Measurements from ENCODE around the gene PTPRN2. TPM values are rescaled to one million over a fixed set of nuclear protein-coding genes. Genes with fewer than 3 reads are reported as not detected.
"Not testable (repeated sequence)": the region's sequence is repeated elsewhere in the genome, so short reads cannot be mapped to it uniquely, and the experiment has no call there.

PTPRN2 gene
- total RNA-seq, 1 experiment from 2014 or later: 1.1 TPM

GRCh38 chr7:157493017-157493416 lies 1094.6 kb downstream of the PTPRN2 start:
- ChIA-PET CTCF (no interaction called here), POLR2A (no interaction called here)
- Histone ChIP-seq H3K36me3 (ENCODE audit: control insufficient read depth, insufficient read depth, low read length) (no peaks in the 10 kb centered on the region), H3K4me1 (ENCODE audit: control insufficient read depth, insufficient read depth, low read length) (no peaks in the 10 kb centered on the region), H3K27ac (ENCODE audit: low read length) (no peak overlapping the region), H3K4me3 (ENCODE audit: low read depth in 2 of 2, low read length in 2 of 2) (no peak overlapping the region), H3K27me3 (ENCODE audit: control insufficient read depth, insufficient read depth, low read length) (peaks cover 5% of the 10 kb centered on the region; the same call in 1 of the 2 replicates), H3K9me3 (ENCODE audit: control insufficient read depth, insufficient read depth, low read depth, low read length) (no peaks in the 10 kb centered on the region)
- DNase-seq (ENCODE audit: low read depth, low spot score) (no peak), ATAC-seq (no peak)
- intact Hi-C loops (cut with micrococcal nuclease; ENCODE audit: unreplicated experiment) (no loop called here), in situ Hi-C loops (cut with HindIII; ENCODE audit: low pct_unique_long_range_greater_than_20kb, low sequenced_read_pairs) (loop anchor here (5.0 kb wide), 1 partner anchor 59 kb away; no protein-coding TSS in a partner anchor)
- no TSS peak for BruUV-seq (replicated peaks)
- TF ChIP-seq TCF7L2 (IDR thresholded peaks at IDR 0.05; ENCODE audit: low read depth, low read length) (no peak), REST (IDR thresholded peaks at IDR 0.05; ENCODE audit: insufficient read depth in 1 of 2, low read depth in 2 of 2, low read length in 1 of 2) (peak; percentile 68 to 80; a peak in 3 of 4 replicates), CTCF (IDR thresholded peaks at IDR 0.05) (no peak), SIN3A (IDR thresholded peaks at IDR 0.05; ENCODE audit: borderline replicate concordance, insufficient read depth, low read depth, low read length) (no peak), POLR2AphosphoS5 (IDR thresholded peaks at IDR 0.05; ENCODE audit: low read depth, low read length) (no peak)

- Histone ChIP-seq H3K9me3 (ENCODE audit: control insufficient read depth, insufficient read depth, low read depth, low read length) (no peaks in the 10 kb centered on the region), H3K36me3 (ENCODE audit: control insufficient read depth, insufficient read depth, low read length) (no peaks in the 10 kb centered on the region), H3K27ac (ENCODE audit: low read length) (no peak overlapping the region), H3K4me1 (ENCODE audit: control insufficient read depth, insufficient read depth, low read length) (no peaks in the 10 kb centered on the region), H3K4me3 (ENCODE audit: low read depth in 2 of 2, low read length in 2 of 2) (no peak overlapping the region), H3K27me3 (ENCODE audit: control insufficient read depth, insufficient read depth, low read length) (peaks cover 5% of the 10 kb centered on the region; the same call in 1 of the 2 replicates)
- POLR2A ChIA-PET: no interaction called here
- CTCF ChIA-PET: no interaction called here
- in situ Hi-C loops (cut with HindIII; ENCODE audit: low pct_unique_long_range_greater_than_20kb, low sequenced_read_pairs): loop anchor here (5.0 kb wide), 1 partner anchor 62 kb away; no protein-coding TSS in a partner anchor
- TF ChIP-seq TCF7L2 (IDR thresholded peaks at IDR 0.05; ENCODE audit: low read depth, low read length): no peak
- TF ChIP-seq SIN3A (IDR thresholded peaks at IDR 0.05; ENCODE audit: borderline replicate concordance, insufficient read depth, low read depth, low read length): no peak
- no peak for TF ChIP-seq CTCF (IDR thresholded peaks at IDR 0.05)
- intact Hi-C loops (cut with micrococcal nuclease; ENCODE audit: unreplicated experiment): no loop called here
- ATAC-seq (peak; percentile 43; the same call in 1 of the 2 replicates), DNase-seq (ENCODE audit: low read depth, low spot score) (peak; percentile 33)
- no TSS peak for BruUV-seq (replicated peaks)
Observed at GRCh38 chr7:157490465-157490912, 1097.1 kb downstream of the PTPRN2 start.

- ATAC-seq; H3K4me3 ChIP-seq (ENCODE audit: low read depth in 2 of 2, low read length in 2 of 2); H3K27me3 ChIP-seq (ENCODE audit: control insufficient read depth, insufficient read depth, low read length); H3K9me3 ChIP-seq (ENCODE audit: control insufficient read depth, insufficient read depth, low read depth, low read length); H3K27ac ChIP-seq (ENCODE audit: low read length); POLR2A ChIA-PET; H3K4me1 ChIP-seq (ENCODE audit: control insufficient read depth, insufficient read depth, low read length); H3K36me3 ChIP-seq (ENCODE audit: control insufficient read depth, insufficient read depth, low read length); DNase-seq (ENCODE audit: low read depth, low spot score); CTCF ChIA-PET; BruUV-seq (replicated peaks); intact Hi-C loops (cut with micrococcal nuclease; ENCODE audit: unreplicated experiment): not testable (repeated sequence)
- in situ Hi-C loops (cut with HindIII; ENCODE audit: low pct_unique_long_range_greater_than_20kb, low sequenced_read_pairs): loop anchor here (5.0 kb wide), 1 partner anchor 62 kb away; no protein-coding TSS in a partner anchor
Observed at GRCh38 chr7:157489870-157490269, 1097.8 kb downstream of the PTPRN2 start.
